HG02571 (cell line): Measurements from ENCODE around the gene HES2.
"Not testable (repeated sequence)": the region's sequence is repeated elsewhere in the genome, so short reads cannot be mapped to it uniquely, and the experiment has no call there.

ENCODE experiments used
- ATAC-seq: cut with Tn5 transposase; IDR thresholded peaks from one replicate; pipeline ENCODE4 v1.9.1; 2021; ENCODE audit warnings: mild to moderate bottlenecking, moderate library complexity; ENCODE audit not compliant: unreplicated experiment

HES2 gene

GRCh38 chr1:6419804-6420453 lies at the start of gene HES2:
Gene HES2, minus strand, starts transcription at chr1:6419919. Its CDS starts 99 bp downstream, at chr1:6419820.
- no peak for ATAC-seq

GRCh38 chr1:6468729-6469461 lies 49.2 kb upstream of the HES2 start:
- no peak for ATAC-seq

- ATAC-seq, result no peak
Observed at GRCh38 chr1:6467744-6468688, 48.3 kb upstream of the HES2 start.

- no peak for ATAC-seq
Observed at GRCh38 chr1:6467224-6467623, 47.5 kb upstream of the HES2 start.

GRCh38 chr1:6466751-6467150 lies 47.0 kb upstream of the HES2 start:
- ATAC-seq, result no peak

- no peak for ATAC-seq
Observed at GRCh38 chr1:6466023-6466422, 46.3 kb upstream of the HES2 start, which contains the start of gene TNFRSF25. Gene TNFRSF25, minus strand, starts transcription at chr1:6466173. Its CDS starts 66 bp downstream, at chr1:6466107.

GRCh38 chr1:6465461-6466005 lies 45.8 kb upstream of the HES2 start:
- no peak for ATAC-seq

GRCh38 chr1:6464915-6465314 lies 45.2 kb upstream of the HES2 start:
- no peak for ATAC-seq

GRCh38 chr1:6464514-6464836 lies 44.8 kb upstream of the HES2 start:
- no peak for ATAC-seq

GRCh38 chr1:6463120-6463412 lies 43.3 kb upstream of the HES2 start:
- no peak for ATAC-seq

GRCh38 chr1:6462412-6463119 lies 42.8 kb upstream of the HES2 start:
- ATAC-seq, result no peak

- ATAC-seq, result no peak
Observed at GRCh38 chr1:6461538-6462411, 42.1 kb upstream of the HES2 start.

GRCh38 chr1:6461051-6461530 lies 41.4 kb upstream of the HES2 start:
- ATAC-seq, result no peak

- ATAC-seq, result no peak
Observed at GRCh38 chr1:6460301-6461050, 40.8 kb upstream of the HES2 start.

GRCh38 chr1:6459850-6460265 lies 40.1 kb upstream of the HES2 start:
- ATAC-seq, result no peak

GRCh38 chr1:6456800-6457466 lies 37.2 kb upstream of the HES2 start:
- ATAC-seq, result no peak

- ATAC-seq, result not testable (repeated sequence)
Observed at GRCh38 chr1:6455752-6456520, 36.2 kb upstream of the HES2 start.
